DLD1 (cell line): ENCODE results near the gene GTF2H4.

ENCODE experiments used
- in situ Hi-C: cut with HindIII; loops from 2 replicates; pipeline ENCODE4 v1.10.0; 2017; ENCODE audit warnings: low sequenced_read_pairs

GTF2H4 gene

GRCh38 chr6:30944051-30944450 lies 36.0 kb downstream of the GTF2H4 start:
- in situ Hi-C loops, result no loop called here

- in situ Hi-C loops, result no loop called here
These were observed 37.3 kb downstream of the GTF2H4 start for GRCh38 chr6:30945281-30945680.

DNA sequence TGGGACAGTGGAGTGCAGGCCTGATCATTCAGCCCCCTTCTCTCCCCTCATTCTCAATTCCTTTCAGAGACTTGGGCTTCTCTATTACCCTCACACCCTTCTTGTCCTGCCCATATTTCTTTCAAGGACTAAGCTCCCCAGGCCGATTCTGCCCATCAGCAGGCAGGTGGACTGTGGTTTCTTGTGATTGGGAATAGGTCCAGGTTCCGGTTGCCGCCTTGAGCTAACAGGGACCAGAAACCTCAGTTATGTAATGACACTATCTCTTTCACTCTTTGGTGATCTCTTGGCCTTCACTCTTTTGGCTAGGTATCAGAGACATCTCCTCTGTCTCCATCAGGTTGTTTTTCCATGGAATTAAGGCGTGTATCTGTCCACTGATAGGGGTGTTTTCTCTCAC lies 39.2 kb downstream of the GTF2H4 start:
- in situ Hi-C loops, result no loop called here

- in situ Hi-C loops, result no loop called here
These were observed 40.8 kb downstream of the GTF2H4 start for GRCh38 chr6:30948811-30949210.

DNA sequence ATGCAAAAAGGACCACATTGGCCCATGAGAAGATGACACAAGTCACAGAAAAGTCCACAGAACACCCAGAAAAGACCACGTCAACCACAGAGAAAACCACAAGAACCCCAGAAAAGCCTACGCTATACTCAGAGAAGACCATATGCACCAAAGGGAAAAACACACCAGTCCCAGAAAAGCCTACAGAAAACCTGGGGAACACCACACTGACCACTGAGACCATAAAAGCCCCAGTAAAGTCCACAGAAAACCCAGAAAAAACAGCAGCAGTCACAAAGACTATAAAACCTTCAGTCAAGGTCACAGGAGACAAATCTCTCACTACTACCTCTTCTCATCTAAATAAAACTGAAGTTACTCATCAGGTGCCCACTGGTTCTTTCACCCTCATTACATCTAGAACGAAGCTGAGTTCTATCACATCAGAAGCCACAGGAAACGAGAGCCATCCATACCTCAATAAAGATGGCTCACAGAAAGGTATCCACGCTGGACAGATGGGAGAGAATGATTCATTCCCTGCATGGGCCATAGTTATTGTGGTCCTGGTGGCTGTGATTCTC lies 44.0 kb downstream of the GTF2H4 start:
- in situ Hi-C loops, result no loop called here

GRCh38 chr6:30954631-30955366 lies 46.8 kb downstream of the GTF2H4 start:
- in situ Hi-C loops, result no loop called here

DNA sequence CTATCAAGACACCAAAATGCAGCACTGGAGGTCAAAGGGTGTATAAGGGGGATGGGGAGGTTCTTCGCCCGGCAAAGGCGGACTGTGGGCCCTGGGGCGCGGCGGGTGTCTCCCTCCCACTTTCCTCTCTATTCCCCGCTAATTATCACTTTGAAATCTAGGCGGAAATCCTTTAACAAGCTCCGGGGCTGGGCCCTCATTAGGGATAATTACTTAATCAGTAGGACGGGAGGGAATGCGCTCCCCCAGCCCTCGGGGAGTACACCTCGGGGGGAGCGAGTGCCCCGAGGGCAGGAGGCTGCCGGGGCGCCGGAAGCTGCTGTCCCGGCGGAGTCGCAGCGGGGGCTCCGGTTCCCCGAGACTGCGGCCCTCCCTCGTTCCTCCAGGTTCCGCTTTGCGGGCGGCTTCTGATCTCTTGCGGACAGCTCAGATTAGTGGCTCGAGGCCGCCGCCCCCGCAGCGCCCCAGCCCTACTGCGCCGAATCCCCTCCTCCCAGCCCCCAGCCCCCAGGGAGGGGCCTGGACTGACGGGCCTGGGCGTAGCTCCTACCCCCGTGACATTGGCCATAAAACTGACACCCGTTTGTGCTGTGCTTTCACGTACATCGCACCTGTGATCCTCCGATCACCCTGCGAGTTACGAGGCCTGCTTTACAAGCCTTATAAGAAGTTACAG lies 47.5 kb downstream of the GTF2H4 start:
- in situ Hi-C loops, result no loop called here

DNA sequence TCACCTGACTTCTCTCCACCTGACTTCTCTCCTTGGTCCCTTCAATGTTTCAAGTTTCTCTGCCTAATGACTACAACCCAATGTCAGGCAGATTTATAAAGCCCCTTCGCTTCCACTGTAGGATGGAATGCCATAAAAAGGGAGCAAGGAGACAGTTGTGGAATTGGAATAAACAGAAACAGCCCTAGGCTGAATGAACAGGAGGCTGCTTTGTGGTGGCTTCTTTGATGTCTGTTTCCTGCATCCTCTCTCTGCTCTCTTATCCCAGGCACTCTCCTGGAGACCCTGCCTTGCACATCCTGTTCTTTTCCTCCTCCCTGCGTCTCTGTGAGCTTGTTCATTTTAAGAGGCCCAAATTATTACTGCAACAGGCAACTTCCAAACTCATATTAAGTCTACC lies 49.7 kb downstream of the GTF2H4 start:
- in situ Hi-C loops, result no loop called here

GRCh38 chr6:30960907-30961673 lies 53.1 kb downstream of the GTF2H4 start:
- in situ Hi-C loops, result no loop called here

GRCh38 chr6:30962716-30963115 lies 54.7 kb downstream of the GTF2H4 start:
- in situ Hi-C loops, result no loop called here

- in situ Hi-C loops, result no loop called here
These were observed 55.6 kb downstream of the GTF2H4 start for GRCh38 chr6:30963641-30964040.
